Measurements from ENCODE around the gene KLKB1.

The KLKB1 gene

DNA sequence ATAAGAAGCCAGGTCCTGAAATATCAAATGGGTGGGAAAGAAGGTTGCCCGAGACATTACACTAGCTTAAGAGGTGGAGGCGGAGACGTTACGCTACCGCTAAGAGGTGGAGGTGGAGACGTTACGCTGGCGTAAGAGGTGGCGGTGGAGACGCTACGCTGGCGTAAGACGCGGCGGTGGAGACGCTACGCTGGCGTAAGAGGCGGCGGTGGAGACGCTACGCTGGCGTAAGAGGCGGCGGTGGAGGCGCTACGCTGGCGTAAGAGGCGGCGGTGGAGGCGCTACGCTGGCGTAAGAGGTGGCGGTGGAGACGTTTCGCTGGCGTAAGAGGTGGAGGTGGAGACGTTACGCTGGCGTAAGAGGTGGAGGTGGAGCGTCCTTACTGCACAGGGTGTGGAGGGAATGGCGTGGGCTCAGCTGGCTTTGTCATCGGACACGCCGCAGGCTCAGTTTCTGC lies 23.2 kb upstream of the KLKB1 start (continued):
- TF ChIP-seq, protein P1, sequence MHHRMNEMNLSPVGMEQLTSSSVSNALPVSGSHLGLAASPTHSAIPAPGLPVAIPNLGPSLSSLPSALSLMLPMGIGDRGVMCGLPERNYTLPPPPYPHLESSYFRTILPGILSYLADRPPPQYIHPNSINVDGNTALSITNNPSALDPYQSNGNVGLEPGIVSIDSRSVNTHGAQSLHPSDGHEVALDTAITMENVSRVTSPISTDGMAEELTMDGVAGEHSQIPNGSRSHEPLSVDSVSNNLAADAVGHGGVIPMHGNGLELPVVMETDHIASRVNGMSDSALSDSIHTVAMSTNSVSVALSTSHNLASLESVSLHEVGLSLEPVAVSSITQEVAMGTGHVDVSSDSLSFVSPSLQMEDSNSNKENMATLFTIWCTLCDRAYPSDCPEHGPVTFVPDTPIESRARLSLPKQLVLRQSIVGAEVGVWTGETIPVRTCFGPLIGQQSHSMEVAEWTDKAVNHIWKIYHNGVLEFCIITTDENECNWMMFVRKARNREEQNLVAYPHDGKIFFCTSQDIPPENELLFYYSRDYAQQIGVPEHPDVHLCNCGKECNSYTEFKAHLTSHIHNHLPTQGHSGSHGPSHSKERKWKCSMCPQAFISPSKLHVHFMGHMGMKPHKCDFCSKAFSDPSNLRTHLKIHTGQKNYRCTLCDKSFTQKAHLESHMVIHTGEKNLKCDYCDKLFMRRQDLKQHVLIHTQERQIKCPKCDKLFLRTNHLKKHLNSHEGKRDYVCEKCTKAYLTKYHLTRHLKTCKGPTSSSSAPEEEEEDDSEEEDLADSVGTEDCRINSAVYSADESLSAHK (tag by site-specific recombination; IDR thresholded peaks at IDR 0.05): no peak
- TF ChIP-seq ZNF341 (tag by site-specific recombination; IDR thresholded peaks at IDR 0.05; ENCODE audit: low read depth): 0 out of 2 replicates have a peak, but pooled peaks have one; percentile 33
- no peak for TF ChIP-seq ZNF175 (tag by site-specific recombination; IDR thresholded peaks at IDR 0.05)
- TF ChIP-seq ZNF76 (tag by site-specific recombination; IDR thresholded peaks at IDR 0.05; ENCODE audit: borderline replicate concordance, low read depth): no peak
- TF ChIP-seq ZNF521 (tag by site-specific recombination; IDR thresholded peaks at IDR 0.05): no peak
- TF ChIP-seq ZNF169 (tag by site-specific recombination; IDR thresholded peaks at IDR 0.05): no peak
- TF ChIP-seq, protein P2, sequence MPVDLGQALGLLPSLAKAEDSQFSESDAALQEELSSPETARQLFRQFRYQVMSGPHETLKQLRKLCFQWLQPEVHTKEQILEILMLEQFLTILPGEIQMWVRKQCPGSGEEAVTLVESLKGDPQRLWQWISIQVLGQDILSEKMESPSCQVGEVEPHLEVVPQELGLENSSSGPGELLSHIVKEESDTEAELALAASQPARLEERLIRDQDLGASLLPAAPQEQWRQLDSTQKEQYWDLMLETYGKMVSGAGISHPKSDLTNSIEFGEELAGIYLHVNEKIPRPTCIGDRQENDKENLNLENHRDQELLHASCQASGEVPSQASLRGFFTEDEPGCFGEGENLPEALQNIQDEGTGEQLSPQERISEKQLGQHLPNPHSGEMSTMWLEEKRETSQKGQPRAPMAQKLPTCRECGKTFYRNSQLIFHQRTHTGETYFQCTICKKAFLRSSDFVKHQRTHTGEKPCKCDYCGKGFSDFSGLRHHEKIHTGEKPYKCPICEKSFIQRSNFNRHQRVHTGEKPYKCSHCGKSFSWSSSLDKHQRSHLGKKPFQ (tag by site-specific recombination; IDR thresholded peaks at IDR 0.05): no peak
- no peak for TF ChIP-seq ZNF548 (tag by site-specific recombination; IDR thresholded peaks at IDR 0.05)
- TF ChIP-seq, protein P3, sequence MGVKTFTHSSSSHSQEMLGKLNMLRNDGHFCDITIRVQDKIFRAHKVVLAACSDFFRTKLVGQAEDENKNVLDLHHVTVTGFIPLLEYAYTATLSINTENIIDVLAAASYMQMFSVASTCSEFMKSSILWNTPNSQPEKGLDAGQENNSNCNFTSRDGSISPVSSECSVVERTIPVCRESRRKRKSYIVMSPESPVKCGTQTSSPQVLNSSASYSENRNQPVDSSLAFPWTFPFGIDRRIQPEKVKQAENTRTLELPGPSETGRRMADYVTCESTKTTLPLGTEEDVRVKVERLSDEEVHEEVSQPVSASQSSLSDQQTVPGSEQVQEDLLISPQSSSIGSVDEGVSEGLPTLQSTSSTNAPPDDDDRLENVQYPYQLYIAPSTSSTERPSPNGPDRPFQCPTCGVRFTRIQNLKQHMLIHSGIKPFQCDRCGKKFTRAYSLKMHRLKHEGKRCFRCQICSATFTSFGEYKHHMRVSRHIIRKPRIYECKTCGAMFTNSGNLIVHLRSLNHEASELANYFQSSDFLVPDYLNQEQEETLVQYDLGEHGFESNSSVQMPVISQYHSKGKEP (tag by site-specific recombination; IDR thresholded peaks at IDR 0.05): no peak
- TF ChIP-seq ZBTB21 (tag by site-specific recombination; IDR thresholded peaks at IDR 0.05): peak; percentile 54
- no peak for TF ChIP-seq ZNF48 (tag by site-specific recombination; IDR thresholded peaks at IDR 0.05)
- TF ChIP-seq SP7 (tag by site-specific recombination; IDR thresholded peaks at IDR 0.05): no peak
- TF ChIP-seq ZNF248 (tag by site-specific recombination; IDR thresholded peaks at IDR 0.05): no peak
- TF ChIP-seq, protein P4, sequence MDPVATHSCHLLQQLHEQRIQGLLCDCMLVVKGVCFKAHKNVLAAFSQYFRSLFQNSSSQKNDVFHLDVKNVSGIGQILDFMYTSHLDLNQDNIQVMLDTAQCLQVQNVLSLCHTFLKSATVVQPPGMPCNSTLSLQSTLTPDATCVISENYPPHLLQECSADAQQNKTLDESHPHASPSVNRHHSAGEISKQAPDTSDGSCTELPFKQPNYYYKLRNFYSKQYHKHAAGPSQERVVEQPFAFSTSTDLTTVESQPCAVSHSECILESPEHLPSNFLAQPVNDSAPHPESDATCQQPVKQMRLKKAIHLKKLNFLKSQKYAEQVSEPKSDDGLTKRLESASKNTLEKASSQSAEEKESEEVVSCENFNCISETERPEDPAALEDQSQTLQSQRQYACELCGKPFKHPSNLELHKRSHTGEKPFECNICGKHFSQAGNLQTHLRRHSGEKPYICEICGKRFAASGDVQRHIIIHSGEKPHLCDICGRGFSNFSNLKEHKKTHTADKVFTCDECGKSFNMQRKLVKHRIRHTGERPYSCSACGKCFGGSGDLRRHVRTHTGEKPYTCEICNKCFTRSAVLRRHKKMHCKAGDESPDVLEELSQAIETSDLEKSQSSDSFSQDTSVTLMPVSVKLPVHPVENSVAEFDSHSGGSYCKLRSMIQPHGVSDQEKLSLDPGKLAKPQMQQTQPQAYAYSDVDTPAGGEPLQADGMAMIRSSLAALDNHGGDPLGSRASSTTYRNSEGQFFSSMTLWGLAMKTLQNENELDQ (tag by site-specific recombination; IDR thresholded peaks at IDR 0.05; ENCODE audit: low read depth): no peak
- TF ChIP-seq OVOL3 (tag by site-specific recombination; IDR thresholded peaks at IDR 0.05): no peak
- TF ChIP-seq, protein P5, sequence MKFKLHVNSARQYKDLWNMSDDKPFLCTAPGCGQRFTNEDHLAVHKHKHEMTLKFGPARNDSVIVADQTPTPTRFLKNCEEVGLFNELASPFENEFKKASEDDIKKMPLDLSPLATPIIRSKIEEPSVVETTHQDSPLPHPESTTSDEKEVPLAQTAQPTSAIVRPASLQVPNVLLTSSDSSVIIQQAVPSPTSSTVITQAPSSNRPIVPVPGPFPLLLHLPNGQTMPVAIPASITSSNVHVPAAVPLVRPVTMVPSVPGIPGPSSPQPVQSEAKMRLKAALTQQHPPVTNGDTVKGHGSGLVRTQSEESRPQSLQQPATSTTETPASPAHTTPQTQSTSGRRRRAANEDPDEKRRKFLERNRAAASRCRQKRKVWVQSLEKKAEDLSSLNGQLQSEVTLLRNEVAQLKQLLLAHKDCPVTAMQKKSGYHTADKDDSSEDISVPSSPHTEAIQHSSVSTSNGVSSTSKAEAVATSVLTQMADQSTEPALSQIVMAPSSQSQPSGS (tag by site-specific recombination; IDR thresholded peaks at IDR 0.05; ENCODE audit: low read depth): no peak
- TF ChIP-seq, protein P6, sequence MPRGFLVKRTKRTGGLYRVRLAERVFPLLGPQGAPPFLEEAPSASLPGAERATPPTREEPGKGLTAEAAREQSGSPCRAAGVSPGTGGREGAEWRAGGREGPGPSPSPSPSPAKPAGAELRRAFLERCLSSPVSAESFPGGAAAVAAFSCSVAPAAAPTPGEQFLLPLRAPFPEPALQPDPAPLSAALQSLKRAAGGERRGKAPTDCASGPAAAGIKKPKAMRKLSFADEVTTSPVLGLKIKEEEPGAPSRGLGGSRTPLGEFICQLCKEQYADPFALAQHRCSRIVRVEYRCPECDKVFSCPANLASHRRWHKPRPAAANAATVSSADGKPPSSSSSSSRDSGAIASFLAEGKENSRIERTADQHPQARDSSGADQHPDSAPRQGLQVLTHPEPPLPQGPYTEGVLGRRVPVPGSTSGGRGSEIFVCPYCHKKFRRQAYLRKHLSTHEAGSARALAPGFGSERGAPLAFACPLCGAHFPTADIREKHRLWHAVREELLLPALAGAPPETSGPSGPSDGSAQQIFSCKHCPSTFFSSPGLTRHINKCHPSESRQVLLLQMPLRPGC (tag by site-specific recombination; IDR thresholded peaks at IDR 0.05): no peak
- TF ChIP-seq, protein P7, sequence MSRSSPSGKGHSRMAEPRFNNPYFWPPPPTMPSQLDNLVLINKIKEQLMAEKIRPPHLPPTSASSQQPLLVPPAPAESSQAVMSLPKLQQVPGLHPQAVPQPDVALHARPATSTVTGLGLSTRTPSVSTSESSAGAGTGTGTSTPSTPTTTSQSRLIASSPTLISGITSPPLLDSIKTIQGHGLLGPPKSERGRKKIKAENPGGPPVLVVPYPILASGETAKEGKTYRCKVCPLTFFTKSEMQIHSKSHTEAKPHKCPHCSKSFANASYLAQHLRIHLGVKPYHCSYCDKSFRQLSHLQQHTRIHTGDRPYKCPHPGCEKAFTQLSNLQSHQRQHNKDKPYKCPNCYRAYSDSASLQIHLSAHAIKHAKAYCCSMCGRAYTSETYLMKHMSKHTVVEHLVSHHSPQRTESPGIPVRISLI (tag by site-specific recombination; IDR thresholded peaks at IDR 0.05): no peak
- TF ChIP-seq, protein P8, sequence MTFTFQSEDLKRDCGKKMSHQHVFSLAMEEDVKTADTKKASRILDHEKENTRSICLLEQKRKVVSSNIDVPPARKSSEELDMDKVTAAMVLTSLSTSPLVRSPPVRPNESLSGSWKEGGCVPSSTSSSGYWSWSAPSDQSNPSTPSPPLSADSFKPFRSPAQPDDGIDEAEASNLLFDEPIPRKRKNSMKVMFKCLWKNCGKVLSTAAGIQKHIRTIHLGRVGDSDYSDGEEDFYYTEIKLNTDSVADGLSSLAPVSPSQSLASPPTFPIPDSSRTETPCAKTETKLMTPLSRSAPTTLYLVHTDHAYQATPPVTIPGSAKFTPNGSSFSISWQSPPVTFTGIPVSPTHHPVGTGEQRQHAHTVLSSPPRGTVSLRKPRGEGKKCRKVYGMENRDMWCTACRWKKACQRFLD (tag by site-specific recombination; IDR thresholded peaks at IDR 0.05): no peak
- no peak for TF ChIP-seq ZNF157 (tag by site-specific recombination; IDR thresholded peaks at IDR 0.05)
- TF ChIP-seq MEIS1 (CRISPR knock-in tag; IDR thresholded peaks at IDR 0.05; ENCODE audit: borderline replicate concordance): no peak
- peak; percentile 46 for TF ChIP-seq SETDB1 (IDR thresholded peaks at IDR 0.05; ENCODE audit: insufficient read length, low read length)
- peak; percentile 84 for TF ChIP-seq ZNF629 (tag by site-specific recombination; IDR thresholded peaks at IDR 0.05)
- TF ChIP-seq MZF1 (tag by site-specific recombination; IDR thresholded peaks at IDR 0.05; ENCODE audit: borderline replicate concordance): no peak
- TF ChIP-seq ZFHX2 (tag by site-specific recombination; conservative IDR thresholded peaks at IDR 0.05): peak; percentile 46
- TF ChIP-seq ZNF354C (tag by site-specific recombination; IDR thresholded peaks at IDR 0.05; ENCODE audit: borderline replicate concordance, low read depth): no peak
- no peak for TF ChIP-seq ZNF621 (tag by site-specific recombination; IDR thresholded peaks at IDR 0.05)
- TF ChIP-seq KLF16 (tag by site-specific recombination; IDR thresholded peaks at IDR 0.05): no peak

Data from HEK293 (cell line).